Measurements from ENCODE around the gene KAZN.

GRCh38 chr1:14809191-14809981 is 210.9 kb downstream of the KAZN start:
- TF ChIP-seq TEAD4 (IDR thresholded peaks at IDR 0.05; ENCODE audit: low read depth, low read length), result no peak
- TF ChIP-seq, protein P1, sequence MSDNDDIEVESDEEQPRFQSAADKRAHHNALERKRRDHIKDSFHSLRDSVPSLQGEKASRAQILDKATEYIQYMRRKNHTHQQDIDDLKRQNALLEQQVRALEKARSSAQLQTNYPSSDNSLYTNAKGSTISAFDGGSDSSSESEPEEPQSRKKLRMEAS (IDR thresholded peaks at IDR 0.05), result no peak
- no peak for TF ChIP-seq EGR1 (IDR thresholded peaks at IDR 0.05; ENCODE audit: borderline replicate concordance, low read depth, low read length)
- no peak for TF ChIP-seq NRF1 (IDR thresholded peaks at IDR 0.05; ENCODE audit: low read depth, low read length)
- no peak for TF ChIP-seq CHD2 (IDR thresholded peaks at IDR 0.05; ENCODE audit: low read length)
- TF ChIP-seq SAP30 (IDR thresholded peaks at IDR 0.05; ENCODE audit: insufficient read depth, insufficient replicate concordance, low read length), result no peak
- TF ChIP-seq CTCF (IDR thresholded peaks at IDR 0.05; ENCODE audit: control extremely low read depth in 1 of 3, insufficient read depth in 1 of 3, low read depth in 1 of 3, low read length in 3 of 3), result no peak
- no peak for TF ChIP-seq BACH1 (IDR thresholded peaks at IDR 0.05; ENCODE audit: low read length)
- no peak for TF ChIP-seq POLR2A (IDR thresholded peaks at IDR 0.05; ENCODE audit: control extremely low read depth in 1 of 2, low read depth in 2 of 2, low read length in 2 of 2)
- no peak for TF ChIP-seq EP300 (IDR thresholded peaks at IDR 0.05; ENCODE audit: borderline replicate concordance in 1 of 2, low read depth in 2 of 2, low read length in 2 of 2)
- TF ChIP-seq CHD1 (IDR thresholded peaks at IDR 0.05; ENCODE audit: low read depth, low read length), result no peak
- TF ChIP-seq MAFK (IDR thresholded peaks at IDR 0.05; ENCODE audit: low read depth, low read length), result no peak
- TF ChIP-seq POLR2AphosphoS5 (IDR thresholded peaks at IDR 0.05; ENCODE audit: low read depth, low read length), result no peak
